Measurements from ENCODE around the gene PLEKHA7.

GRCh38 chr11:16787035-16787742, 227.0 kb downstream of the PLEKHA7 start:
- TF ChIP-seq CTCF (conservative IDR thresholded peaks at IDR 0.05; ENCODE audit: low read depth, low read length) (no peak), EZH2 (IDR thresholded peaks at IDR 0.05; ENCODE audit: borderline replicate concordance, low read depth, low read length, poor library complexity, severe bottlenecking) (no peak)
